ENCODE data around the gene STUM.

DNA sequence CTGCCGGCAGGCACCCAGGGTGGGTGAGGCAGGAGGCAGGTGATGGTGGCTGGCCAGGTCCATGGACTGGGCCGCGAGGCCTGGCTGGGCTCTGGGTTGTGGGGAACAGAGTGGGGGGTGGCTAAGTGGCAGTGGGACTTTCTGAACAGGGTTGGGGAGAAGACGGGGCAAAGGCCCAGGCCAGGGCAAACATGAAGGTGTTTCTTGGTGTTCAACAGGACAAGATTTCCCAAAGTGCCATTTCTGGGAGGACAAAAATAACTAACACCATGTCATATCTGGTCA lies 26.8 kb downstream of the STUM start:
- TF ChIP-seq, protein P1, sequence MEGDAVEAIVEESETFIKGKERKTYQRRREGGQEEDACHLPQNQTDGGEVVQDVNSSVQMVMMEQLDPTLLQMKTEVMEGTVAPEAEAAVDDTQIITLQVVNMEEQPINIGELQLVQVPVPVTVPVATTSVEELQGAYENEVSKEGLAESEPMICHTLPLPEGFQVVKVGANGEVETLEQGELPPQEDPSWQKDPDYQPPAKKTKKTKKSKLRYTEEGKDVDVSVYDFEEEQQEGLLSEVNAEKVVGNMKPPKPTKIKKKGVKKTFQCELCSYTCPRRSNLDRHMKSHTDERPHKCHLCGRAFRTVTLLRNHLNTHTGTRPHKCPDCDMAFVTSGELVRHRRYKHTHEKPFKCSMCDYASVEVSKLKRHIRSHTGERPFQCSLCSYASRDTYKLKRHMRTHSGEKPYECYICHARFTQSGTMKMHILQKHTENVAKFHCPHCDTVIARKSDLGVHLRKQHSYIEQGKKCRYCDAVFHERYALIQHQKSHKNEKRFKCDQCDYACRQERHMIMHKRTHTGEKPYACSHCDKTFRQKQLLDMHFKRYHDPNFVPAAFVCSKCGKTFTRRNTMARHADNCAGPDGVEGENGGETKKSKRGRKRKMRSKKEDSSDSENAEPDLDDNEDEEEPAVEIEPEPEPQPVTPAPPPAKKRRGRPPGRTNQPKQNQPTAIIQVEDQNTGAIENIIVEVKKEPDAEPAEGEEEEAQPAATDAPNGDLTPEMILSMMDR (IDR thresholded peaks at IDR 0.05): no peak
- TF ChIP-seq POLR2A (IDR thresholded peaks at IDR 0.05): no peak

Measured in right lobe of liver (tissue), 4 donors.